HG03066 (cell line): Measurements from ENCODE around the gene TTC38.

Experiments used
- ATAC-seq: cut with Tn5 transposase; IDR thresholded peaks from one replicate; pipeline ENCODE4 v1.9.1; 2021; ENCODE audit warnings: low read depth; ENCODE audit not compliant: unreplicated experiment

TTC38 gene

DNA sequence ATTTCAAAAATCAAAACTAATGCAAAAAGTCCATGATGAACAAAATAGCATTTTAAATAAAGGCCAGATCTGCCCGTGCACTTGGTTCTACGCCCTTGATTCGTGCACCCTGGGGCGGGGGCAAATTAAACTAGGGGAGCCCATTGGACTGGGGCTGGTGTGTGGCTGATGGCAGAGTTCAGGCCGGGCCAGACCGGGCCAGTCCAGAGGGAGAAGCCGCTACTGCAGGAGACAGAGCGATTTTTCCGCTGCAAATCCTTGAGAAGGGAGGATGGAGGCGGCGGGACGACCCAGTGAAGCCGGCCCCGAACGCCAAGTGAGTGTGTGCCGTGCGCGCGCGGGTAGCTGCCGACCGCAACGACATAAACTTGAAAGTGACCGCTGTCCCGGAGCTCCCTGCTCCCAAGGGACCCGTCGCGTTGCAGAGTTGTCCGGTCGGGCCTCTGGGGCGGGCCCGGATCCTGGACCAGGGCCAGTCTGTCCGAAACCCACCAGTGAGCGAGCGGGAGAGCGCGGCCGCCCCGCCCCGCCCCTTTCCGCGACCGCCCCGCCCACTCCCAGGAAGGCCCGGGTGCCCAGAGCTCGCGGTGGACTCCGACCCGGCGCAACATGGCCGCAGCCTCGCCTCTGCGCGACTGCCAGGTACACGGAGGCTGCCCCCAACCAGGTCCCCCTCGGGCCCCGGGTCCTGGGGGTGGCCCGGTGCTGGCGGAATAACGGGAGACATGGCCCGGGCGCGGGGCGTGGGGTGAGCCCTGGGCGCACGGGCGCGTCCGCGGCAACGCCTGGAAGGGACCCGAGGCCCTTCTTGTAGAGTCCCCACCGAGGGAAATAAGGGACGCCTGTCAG lies at the start of gene TTC38:
TTC38 (plus strand) TSS at position 578 of the 849 bp plus-strand sequence; CDS start at position 610, 32 bp downstream.
- ATAC-seq = peak; percentile 76

GRCh38 chr22:46219636-46220035 lies 48.2 kb upstream of the TTC38 start:
- no peak for ATAC-seq

- ATAC-seq = no peak
These were observed 46.9 kb upstream of the TTC38 start for GRCh38 chr22:46220921-46221320.

DNA sequence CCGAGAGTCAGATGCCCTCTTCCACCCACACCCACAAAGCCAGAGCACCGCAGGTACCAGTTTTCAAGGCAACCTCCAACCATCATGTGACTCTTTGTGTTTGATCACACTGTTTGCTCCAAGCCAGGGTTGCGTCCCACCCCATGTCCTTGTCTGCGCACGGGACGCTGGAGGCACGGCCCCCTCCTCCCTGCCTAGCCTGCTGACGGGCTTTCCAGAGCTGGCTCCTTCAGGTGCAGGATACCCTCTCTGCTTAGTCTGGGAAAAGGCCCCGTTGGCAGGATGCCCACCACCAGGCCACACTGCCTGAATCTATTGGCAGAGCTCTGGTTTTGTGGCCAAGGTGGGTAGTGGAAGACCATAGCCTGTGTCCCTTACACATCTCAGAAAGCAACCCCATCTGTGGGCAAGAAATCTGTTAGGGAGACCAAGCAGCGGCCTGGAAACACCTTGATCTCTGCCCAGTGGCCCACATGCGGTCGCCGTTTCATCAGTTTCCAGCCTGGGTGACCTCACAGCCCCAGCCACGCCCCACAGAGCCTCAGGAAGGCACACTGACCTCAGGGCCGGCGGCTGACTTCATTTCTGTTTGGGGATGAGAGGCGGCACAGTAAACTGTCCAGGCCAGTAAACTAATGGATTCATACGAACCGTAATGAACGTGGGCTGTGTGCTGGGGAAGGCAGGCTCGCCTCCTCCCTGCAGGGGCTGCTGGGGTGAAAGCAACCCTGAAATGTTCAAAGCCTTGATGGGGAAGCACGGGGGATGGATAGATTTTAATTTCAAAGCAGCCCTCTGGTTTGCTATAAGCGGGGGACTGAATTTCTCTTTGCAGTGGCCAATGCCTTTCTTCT lies 43.5 kb upstream of the TTC38 start:
- ATAC-seq = no peak

DNA sequence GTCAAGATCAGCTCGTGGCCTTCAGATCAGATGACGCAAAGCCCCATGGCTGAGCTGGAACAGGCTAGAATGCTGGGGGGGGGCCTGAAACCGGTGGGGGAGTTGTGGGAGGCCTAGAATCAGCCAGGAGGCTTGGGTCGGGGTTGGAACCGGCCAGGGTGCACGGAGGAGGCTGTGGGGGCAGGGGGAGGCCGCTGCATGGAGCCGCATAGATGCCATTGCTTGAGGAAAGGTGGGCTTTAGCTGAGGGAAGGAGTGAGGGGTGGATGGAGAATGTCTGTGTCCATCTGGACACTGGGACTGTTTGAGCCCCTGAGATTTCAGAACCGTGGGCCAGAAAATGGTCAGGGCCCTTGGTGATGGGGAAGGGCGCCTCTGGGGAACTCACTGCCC lies 42.9 kb upstream of the TTC38 start:
- no peak for ATAC-seq

DNA sequence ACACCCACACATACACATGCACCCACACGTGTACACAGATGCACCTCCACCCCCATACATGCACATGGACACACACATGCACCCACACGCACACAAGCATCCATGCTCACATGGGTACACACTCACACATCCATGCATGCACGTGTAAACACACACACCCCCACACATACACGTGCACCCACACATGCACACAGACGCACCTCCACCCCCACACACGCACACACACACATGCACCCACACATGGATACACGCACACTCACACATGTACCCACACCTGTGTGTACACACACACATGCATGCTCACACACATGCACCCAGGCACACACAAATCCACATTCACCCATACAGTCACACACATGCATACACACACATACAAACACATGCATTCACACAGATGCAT lies 42.2 kb upstream of the TTC38 start:
- ATAC-seq = no peak

GRCh38 chr22:46226577-46226976 lies 41.2 kb upstream of the TTC38 start:
- no peak for ATAC-seq

GRCh38 chr22:46229701-46230100 lies 38.1 kb upstream of the TTC38 start:
- ATAC-seq = no peak

DNA sequence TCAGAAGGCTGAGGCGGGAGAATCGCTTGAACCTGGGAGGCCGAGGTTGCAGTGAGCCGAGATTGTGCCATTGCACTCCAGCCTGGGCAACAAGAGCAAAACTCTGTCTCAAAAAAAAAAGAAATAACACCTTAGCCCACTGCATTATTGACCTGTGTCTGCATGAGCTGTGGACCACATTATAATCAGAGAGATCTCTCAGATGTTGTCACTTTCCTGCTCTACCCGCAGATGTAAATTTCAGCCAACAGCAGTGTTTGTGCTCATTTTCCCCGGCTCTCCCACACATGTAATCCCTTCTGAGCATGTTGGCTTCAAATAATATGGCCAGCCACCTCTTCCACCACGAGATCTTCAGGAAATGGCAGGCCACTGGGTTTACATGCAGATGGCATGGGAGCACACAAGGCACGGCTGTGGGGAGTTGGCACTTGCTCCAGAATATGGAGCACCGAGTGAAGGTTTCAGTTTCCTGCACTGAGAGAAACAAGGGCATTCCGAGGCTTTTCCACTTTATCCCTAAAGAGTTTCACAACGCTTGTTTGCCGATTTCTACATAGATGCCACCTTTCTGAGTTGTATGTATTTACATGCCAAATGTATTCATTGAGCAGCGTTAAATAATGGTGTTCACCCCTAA lies 37.4 kb upstream of the TTC38 start:
- ATAC-seq = no peak

DNA sequence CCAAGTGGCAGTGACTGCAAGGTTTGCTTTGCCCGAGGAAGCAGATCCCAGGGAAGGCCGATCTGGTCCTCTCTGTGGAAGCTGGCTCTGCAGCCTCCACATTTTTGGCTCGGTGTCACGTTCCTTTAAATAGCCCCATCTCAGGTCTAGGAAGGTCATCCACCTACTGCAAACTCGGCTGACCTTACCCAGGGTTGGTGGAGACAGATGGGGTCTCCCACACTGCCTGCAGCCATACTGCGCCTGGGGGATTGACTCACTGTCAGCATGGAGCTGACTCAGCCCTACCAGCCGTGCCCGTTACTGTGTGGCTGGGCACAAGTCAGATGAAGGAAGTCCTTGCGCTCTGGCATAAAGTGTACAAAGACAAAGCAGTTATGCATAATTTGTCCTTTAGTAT lies 34.6 kb upstream of the TTC38 start:
- no peak for ATAC-seq

GRCh38 chr22:46234969-46235368 lies 32.8 kb upstream of the TTC38 start:
- no peak for ATAC-seq

GRCh38 chr22:46237453-46238124 lies 30.2 kb upstream of the TTC38 start:
- no peak for ATAC-seq

- ATAC-seq = no peak
These were observed 29.3 kb upstream of the TTC38 start for GRCh38 chr22:46238541-46238940.

GRCh38 chr22:46239261-46240048 lies 28.4 kb upstream of the TTC38 start:
- no peak for ATAC-seq

DNA sequence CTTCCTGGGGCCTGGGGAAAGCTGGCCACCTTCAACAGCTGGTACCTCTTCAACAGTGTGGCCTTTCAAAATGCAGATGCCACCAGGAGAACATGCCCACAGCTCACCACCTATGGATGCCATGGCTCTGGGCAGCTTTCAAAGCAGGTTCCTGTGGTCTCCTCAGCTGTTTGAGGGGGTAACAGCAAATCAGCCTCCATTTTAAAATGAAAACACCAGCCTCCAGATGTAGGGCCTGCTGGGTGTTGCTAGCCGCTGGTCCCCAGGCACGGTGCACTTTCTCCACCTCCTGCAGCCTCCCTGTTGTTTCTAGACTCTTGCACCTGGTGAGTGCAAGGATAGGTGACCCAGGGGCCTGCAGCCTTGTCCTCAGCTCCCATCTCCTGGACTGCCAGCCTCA lies 27.7 kb upstream of the TTC38 start:
- ATAC-seq = no peak

- no peak for ATAC-seq
These were observed 27.3 kb upstream of the TTC38 start for GRCh38 chr22:46240506-46240905.

GRCh38 chr22:46240907-46241306 lies 26.9 kb upstream of the TTC38 start:
- ATAC-seq = no peak

GRCh38 chr22:46241396-46242007 lies 26.3 kb upstream of the TTC38 start:
- no peak for ATAC-seq

GRCh38 chr22:46242076-46242475 lies 25.7 kb upstream of the TTC38 start:
- no peak for ATAC-seq
